ENCODE results near the gene LAMTOR1.

The LAMTOR1 gene

GRCh38 chr11:72116019-72116755, 13.1 kb upstream of the LAMTOR1 start:
- DNase-seq: no peak

- no peak for DNase-seq
Measured at GRCh38 chr11:72114570-72114969, 11.5 kb upstream of the LAMTOR1 start.

- DNase-seq: no peak
Measured at GRCh38 chr11:72112978-72113808, 10.1 kb upstream of the LAMTOR1 start.

GRCh38 chr11:72112143-72112977, 9.3 kb upstream of the LAMTOR1 start, which contains the start of gene ANAPC15:
ANAPC15 (minus strand) TSS chr11:72112695; CDS start chr11:72111276, 1,419 bp downstream.
- peak; percentile 94 to 99 for DNase-seq

- DNase-seq: no peak
Measured at GRCh38 chr11:72111300-72112142, 8.4 kb upstream of the LAMTOR1 start.

- DNase-seq: no peak
Measured at GRCh38 chr11:72105888-72106287, 2.8 kb upstream of the LAMTOR1 start, which contains the start of gene TOMT. TOMT (plus strand) TSS chr11:72105924; CDS start chr11:72105952, 28 bp downstream.

GRCh38 chr11:72103754-72104167, 664 bp upstream of the LAMTOR1 start:
- no peak for DNase-seq

GRCh38 chr11:72102631-72102945, 509 bp downstream of the LAMTOR1 start:
- DNase-seq: no peak

GRCh38 chr11:72102162-72102561, 935 bp downstream of the LAMTOR1 start:
- DNase-seq: no peak

GRCh38 chr11:72100462-72100861, 2.6 kb downstream of the LAMTOR1 start:
- no peak for DNase-seq

- DNase-seq: no peak
Measured at GRCh38 chr11:72100009-72100408, 3.1 kb downstream of the LAMTOR1 start.

- DNase-seq: no peak
Measured at GRCh38 chr11:72098741-72099140, 4.4 kb downstream of the LAMTOR1 start.

GRCh38 chr11:72091292-72091691, 11.8 kb downstream of the LAMTOR1 start:
- peak; percentile 54 to 55 for DNase-seq

GRCh38 chr11:72088076-72088808, 14.9 kb downstream of the LAMTOR1 start:
- no peak for DNase-seq

- DNase-seq: no peak
Measured at GRCh38 chr11:72085621-72086351, 17.3 kb downstream of the LAMTOR1 start.

GRCh38 chr11:72084965-72085364, 18.1 kb downstream of the LAMTOR1 start:
- no peak for DNase-seq

- no peak for DNase-seq
Measured at GRCh38 chr11:72084076-72084475, 19.0 kb downstream of the LAMTOR1 start.

- DNase-seq: no peak
Measured at GRCh38 chr11:72083414-72083813, 19.7 kb downstream of the LAMTOR1 start.

- DNase-seq: no peak
Measured at GRCh38 chr11:72081821-72082453, 21.2 kb downstream of the LAMTOR1 start.

GRCh38 chr11:72081184-72081644, 21.9 kb downstream of the LAMTOR1 start:
- DNase-seq: no peak

All from stimulated activated CD4-positive, alpha-beta T cell treated with anti-CD3 and anti-CD28 coated beads, Interleukin-2, amount 100 ng/mL, for 48 hours (primary cell).